CD4-positive, alpha-beta T cell treated with Interleukin-2 at 100 ng/mL for 4 hours (primary cell): Measurements from ENCODE around the gene APOBEC3H.
A peak's percentile ranks its signal among the peaks of the same experiment; 100 is the strongest.

ENCODE experiments used
- DNase-seq: peaks from one replicate; pipeline ENCODE4 v3.0.0-alpha.2; 2020; ENCODE audit warnings: low spot score

The APOBEC3H gene

DNA sequence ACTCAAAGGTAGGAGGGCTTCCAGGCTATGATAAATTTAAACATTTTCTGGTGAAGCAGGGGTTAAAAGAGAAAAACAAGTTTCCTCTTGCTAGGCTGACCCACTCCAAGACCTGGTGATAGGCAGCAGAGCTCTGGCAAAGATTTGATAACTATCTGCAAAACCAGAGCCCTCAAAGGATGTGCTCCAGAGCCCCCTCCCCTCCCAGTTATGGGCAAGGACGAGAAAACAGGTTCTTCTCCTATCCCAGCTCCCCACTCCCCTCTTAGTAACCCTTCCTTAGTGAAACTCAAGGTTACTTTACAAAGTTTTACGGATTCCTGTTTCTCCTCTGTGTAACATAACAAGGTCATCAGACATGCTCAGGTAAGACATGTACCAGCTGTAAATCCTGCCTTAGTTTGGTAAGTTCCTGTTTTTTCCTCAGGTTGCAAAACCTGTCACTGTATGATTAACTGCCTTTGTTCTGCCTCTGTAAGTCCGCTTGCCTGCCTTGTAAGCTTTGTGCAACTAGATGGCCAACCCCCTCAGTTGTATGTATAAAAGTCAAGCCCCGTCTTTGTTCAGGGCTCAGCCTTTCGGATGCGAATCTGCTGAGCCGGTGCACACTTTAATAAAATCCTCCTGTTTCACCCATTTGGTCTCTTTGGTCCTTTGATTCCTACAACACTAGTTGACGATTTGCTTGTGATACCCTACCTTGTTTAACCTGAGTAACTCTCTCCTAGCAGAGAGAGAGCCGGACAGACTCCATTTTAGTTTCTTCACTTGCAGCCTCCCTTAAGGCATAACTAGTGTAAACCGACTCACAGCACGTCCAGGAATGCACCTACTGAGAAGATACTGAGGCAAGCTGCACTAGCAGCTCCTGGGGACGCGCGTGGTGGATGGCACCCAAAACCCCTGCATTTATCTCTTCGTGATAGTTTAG lies 13.9 kb downstream of the APOBEC3H start:
- no peak for DNase-seq

DNA sequence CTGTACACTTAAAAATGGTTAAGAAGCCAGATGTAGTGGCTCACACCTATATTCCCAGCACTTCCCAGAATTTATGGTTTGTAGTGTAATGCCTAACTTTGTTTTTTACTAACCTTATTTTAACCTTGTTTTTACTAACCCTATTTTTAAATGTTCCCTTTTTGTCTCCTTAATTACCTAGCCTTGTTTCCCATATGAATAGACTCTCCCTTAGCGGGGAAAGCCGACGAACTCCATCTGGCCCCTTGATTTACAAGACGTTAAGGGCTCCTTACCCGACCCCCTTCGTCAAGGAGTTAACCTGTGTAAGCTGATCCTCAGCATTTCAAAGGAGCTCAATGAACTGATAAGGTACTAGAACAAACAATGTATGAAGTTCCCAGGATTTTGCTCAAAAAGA lies 17.1 kb downstream of the APOBEC3H start:
- DNase-seq: no peak

DNA sequence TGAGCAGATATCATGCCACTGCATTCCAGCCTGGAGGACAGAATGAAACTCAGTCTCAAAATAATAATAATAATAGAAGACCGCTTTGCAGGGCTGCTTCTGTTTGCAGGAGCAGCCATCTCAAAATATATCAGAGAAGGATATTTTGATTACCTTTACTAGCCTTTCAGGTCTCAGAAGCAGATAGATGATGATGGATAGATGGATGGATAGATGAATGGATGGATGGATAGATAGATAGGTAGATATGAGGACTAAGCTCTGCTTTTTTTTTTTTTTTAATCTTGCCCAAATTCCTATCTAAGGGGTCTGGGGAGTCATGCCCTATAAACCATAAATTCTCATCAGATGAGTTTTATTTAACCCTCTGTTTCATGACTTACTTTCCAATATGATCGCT lies 18.5 kb downstream of the APOBEC3H start:
- DNase-seq: no peak

DNA sequence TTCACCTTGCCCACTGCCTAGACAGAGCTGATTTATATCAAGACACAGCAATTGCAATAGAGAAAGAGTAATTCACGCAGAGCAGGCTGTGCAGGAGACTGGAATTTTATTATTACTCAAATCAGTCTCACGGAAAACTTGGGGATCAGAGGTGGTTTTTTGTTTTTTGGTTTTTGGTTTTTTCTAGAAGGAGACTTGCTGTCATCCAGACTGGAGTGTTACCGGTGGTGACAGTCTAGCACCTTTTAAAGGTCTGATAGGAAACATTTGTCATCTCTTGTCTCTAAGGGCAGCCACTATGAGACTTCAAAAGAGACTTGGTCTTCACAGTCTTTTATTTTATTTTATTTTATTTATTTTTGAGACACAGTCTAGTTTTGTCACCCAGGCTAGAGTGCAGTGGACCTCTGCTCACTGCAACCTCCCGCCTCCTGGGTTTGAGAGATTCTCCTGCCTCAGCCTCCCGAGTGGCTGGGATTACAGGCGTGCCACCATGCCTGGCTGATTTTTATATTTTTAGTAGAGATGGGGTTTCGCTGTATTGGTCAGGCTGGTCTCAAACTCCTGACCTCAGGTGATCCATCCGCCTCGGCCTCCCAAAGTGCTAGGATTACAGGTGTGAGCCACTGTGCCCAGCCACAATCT lies 19.1 kb downstream of the APOBEC3H start:
- peak; percentile 79 for DNase-seq

DNA sequence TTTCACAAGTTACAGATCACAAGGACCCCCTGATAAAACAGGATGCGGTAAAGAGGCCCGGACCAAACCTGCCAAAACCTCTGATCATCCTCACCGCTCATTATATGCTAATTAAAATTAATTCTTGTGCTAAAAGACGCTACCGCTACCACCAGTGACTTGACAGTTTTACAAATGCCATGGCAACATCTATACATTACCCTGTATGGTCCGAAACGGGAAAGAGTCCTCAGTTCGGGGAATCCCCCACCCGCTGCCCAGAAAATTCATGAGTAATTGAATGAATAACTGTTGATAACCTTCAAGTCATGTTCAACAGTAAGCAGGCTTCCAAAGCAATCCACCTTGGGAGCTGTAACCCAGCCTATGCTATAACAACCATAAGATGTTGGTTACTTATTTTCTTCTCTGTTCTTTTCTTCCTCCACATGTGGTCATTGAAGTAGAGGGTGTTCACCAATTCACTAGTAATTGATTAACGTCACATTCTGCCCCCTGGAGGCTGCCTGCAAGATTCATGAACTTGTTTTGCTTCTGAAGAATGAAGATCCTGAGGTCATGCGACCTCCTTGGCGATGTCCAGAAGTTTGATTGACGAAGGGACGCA lies 20.6 kb downstream of the APOBEC3H start:
- DNase-seq: peak; percentile 95

DNA sequence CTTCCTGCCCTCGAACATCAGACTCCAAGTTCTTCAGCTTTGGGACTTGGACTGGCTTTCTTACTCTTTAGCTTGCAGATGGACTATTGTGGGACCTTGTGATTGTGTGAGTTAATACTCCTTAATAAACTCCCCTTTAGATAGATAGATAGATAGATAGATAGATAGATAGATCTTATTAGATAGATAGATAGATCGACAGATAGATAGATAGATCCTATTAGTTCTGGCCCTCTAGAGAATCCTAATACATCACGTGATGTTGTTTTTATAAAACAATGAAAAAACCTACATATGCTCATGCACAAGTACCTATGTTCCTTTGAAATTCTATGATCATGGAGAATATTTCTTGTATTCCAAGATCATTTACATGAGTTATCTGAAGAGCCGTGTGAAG lies 23.9 kb downstream of the APOBEC3H start:
- DNase-seq: no peak

DNA sequence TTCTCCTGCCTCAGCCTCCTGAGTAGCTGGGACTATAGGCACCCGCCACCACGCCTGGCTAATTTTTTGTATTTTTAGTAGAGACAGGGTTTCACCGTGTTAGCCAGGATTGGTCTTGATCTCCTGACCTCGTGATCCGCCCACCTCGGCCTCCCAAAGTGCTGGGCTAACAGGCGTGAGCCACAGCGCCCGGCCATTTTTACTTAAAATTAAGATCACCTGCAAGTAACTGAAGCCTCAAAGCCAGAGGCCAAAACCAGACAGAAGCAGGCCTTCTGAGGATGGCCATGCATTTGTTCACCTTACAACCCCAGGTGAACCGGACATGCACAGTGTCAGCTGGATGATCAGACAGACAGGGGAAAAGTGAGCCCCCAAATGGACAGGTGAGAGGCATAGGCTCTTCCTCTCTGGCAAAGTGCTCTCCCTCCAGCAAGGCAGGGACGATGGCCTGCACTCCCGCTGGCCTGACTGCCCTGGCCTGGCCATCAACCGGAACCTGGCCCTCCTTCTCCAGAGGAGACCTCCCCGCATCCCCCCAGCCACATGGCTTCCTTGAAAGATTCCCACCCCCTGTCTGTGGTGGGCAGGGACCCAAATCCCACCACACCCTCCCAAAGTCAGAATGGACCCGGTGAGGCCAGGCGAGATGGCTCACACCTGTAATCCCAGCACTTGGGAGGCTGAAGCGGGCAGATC lies 25.9 kb downstream of the APOBEC3H start:
- no peak for DNase-seq

DNA sequence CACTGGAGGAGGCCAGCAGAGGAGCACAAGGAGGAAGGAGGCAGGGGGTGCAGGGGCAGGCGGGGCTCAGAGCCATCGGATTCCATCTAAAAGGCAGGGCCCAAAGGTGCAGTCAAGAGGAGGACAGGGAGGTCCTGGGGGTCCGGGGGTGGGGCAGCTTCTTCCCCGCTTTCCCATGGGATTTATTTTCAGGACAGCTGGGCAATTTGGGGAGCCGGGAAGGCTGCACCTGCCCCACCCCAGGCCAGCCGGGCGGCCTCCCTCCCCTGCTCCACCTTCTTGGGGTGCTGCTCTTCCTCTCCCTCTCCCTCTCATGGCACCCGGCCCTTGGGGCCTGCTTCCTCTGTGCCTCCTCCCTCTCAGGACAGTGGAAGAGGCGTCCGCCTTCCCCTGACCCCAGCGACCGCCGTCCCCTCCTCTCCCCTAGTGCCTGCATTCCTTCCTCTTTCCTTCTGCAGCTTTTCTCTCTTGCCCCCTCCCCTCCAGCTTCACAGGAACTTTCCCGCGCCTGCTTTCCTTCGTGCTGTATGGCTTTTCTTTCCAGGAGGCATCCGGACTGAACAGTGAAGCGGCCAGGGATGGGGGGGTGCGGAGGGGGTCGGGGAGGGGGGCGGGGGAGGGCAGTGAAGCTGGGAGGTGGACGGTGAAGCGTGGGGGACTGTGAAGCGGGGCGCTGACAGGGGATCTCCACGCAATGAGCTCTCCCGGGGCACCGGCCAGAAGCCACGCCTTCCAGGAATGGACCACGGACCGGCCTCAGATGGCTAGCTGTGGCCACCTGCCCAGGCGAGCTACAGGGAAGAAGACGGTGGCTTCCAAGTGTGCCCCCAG lies 26.9 kb downstream of the APOBEC3H start:
- DNase-seq: no peak

DNA sequence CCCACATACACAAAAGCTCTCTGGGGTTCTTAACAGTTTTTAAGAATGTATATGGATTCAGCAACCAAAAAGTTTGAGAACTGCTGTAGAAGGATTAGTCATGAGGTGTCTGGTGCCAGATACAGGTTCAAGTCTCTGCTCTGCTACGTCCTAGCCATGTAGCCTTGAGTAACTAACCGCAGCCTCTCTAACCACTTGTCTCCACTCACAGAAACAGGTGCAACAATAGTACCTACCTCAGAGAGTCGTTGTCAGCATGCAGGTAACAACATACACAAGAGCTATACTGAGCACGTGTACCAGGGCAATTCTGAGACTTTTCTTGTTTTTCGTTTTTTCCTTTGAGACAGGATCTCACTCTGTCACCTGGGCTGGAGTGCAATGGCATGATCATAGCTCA lies 28.6 kb downstream of the APOBEC3H start:
- no peak for DNase-seq

DNA sequence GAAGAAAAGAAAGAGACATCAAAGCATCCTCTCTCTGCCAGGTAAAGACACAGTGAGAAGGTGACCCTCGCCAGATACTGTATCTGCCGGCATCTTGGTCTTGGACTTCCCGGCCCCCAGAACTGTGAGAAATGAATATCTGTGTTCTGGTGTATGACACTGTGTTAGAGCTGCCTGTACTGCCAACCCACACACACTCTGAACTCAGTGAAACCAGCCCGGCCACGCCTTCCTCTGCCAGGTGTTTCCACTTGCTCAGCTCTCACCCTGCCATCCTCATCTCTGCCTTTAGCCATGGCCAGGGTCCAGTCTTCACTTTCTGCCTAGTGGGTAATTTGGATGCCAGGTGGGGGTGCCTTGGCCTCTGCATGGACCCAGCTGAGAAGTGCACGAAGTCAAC lies 31.5 kb downstream of the APOBEC3H start:
- no peak for DNase-seq

DNA sequence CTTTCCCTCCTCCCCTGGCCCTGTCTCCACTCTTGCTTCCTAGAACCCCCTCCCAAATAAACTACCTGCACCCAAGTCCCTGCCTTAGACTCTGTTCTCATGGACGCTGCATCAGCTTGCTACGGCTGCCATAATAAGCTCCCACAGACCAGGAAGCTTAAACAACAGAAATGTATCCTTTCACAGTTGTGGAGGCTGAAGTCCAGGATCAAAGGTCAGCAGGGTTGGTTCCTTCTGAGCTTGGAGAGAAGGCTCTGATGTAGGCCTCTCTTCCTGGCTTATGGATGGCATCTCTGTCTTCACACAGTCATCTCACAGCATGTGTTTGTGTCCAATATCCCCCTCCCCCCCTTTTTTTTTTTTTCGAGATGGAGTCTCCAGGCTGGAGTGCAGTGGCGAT lies 32.0 kb downstream of the APOBEC3H start:
- DNase-seq: no peak

DNA sequence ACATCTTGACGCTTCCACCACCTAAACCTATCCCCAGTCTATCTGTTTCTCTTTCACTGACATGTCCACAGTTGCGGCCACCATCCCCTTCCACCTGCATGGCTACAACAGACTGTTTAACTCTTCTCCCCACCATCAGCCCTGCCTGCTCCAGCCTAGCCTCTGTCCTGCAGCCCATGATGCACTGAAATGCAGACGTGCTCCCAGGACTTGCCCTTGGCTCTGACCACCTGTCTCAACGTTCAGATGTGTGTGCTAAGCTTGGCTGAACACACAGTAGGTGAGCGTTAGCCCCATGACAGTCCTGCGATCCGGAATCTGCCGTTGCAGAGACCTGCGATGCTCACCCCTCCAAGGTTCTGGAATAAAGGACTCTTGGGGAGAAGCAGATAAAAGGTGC lies 32.7 kb downstream of the APOBEC3H start:
- DNase-seq: no peak

DNA sequence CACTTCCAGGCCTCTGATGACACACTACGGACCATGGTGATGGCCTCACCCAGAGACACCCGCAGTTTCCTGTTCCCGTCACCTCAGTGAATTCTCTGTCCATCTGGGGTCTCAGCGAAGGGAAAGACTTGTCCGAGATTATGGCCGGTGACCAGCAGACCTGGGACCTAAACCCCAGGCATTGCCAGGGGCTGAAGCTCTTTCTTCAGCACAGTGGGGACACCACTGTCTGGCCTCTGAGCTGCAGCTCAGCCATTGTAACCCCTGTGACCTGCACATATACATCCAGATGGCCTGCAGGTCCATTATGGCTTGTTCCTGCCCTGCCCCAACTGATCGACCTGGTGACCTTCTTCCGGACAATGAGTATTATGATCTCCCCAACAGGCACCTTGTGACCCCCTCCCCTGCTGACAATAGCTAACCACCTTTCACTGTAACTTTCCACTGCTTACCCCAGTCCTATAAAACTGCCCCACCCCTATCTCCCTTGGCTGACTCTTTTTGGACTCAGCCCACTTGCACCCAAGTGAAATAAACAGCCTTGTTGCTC lies 33.2 kb downstream of the APOBEC3H start:
- no peak for DNase-seq

DNA sequence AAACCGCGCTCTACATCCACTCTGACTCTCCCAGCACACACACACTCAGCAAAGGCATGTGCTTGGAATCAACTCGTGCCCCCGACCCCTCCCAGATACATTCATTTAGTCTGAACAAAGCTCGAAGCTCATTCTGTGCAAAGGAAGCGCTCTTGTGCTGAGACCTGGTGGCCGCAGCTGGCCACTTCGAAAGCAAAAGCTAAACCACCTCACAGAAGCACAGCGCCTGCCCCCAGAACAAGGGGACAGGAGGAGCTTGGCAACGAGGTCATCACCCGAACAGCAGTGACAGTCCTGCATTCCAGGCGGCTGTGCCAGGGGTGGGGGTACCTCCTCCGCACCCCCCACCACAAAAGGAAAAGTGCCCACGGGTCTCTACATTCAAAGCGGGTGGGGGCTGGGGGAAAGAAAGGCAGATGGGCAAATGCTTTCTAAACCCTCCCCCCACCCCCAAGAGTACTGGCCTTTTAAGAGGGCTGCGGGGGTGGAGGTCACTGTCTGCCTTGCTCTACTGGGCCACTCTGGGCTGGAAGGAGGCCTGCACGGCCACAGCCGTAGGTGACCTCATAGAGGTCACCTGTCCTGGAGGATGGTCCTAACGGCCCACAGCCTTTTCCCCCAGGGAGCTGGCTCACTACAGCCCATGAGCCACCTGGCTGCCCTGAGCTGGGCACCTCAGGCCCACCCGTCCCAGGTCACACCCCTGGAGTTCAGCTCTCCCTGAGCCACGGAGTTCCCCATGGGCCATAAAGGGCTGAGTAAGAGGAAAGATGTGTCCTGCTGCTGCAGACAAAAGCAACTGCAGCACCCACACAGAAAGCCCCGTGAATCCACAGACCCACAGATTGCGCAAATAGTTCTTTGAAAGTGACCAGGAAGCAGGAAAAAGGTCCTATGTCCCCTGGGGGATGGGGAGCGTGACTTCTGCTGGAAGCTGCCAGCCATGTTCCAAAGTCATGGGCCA lies 34.1 kb downstream of the APOBEC3H start:
- no peak for DNase-seq

DNA sequence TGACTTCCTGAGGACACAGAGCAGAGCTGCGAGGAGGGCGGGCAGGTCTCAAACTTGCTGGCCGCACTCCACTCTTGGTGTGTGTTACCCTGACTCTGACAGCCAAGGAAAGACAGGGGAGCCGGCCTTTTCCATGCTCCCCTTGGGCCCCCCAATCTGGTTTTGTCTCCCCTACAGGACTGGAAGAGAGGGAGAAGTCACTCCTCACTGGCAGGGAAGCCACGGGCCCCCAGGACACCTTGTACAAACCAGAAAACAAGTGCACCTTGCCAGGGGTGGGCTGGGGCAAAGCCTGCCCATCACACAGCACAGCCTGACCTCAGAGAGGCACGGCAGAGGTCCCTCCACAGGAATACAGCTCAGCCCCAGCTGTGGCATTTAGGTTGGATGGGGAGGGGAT lies 35.2 kb downstream of the APOBEC3H start:
- DNase-seq: no peak

DNA sequence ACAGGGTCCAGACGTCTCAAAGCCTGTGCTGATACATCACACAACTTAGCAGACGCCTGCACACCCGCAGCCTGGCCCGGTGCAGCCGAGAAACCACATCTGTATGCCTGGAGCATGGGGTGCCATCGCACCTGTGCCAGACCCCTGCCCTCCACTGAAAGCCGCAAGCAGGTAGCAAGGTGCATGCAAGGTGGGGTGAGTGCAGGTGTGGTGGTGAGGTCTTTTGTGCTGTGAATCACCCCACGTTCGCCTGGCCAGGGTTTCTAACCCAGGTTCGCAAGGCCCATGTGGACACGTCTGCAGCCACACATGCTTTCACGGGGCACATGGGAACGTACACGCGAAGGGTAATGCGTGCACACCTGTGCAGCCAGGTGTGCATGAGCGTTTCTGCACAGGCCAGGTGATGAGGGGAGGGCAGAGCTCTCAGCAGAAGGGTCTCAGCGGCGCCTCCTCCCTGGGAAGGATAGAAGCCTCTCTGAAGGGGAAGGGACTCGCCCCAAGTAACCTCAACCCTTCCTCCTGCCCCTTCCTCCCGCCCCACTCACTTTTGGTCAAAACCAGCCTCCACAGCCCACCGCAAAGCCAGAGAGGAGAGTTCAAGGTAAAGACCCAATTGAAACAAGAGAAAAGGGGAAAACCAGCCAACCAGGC lies 36.0 kb downstream of the APOBEC3H start:
- DNase-seq: no peak

DNA sequence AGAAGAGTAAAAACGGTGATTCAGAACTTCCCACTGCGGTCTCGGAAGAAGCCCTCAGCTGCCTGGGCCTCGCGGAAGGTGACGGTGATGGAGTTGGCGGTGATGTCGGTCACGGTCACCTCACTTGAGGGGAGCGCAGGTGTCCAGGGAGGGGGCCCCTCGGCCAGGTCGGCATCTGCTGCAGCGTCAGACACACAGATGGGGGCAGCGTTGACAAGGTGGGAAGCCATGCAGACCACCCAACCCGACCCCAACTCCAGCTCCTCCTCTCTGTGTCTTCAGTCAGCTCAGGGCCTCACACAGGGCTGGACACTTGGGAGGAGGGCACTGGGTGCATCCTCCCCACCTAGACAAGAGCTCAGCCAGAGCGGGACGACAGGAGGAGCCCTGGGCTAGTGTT lies 36.8 kb downstream of the APOBEC3H start:
- no peak for DNase-seq

DNA sequence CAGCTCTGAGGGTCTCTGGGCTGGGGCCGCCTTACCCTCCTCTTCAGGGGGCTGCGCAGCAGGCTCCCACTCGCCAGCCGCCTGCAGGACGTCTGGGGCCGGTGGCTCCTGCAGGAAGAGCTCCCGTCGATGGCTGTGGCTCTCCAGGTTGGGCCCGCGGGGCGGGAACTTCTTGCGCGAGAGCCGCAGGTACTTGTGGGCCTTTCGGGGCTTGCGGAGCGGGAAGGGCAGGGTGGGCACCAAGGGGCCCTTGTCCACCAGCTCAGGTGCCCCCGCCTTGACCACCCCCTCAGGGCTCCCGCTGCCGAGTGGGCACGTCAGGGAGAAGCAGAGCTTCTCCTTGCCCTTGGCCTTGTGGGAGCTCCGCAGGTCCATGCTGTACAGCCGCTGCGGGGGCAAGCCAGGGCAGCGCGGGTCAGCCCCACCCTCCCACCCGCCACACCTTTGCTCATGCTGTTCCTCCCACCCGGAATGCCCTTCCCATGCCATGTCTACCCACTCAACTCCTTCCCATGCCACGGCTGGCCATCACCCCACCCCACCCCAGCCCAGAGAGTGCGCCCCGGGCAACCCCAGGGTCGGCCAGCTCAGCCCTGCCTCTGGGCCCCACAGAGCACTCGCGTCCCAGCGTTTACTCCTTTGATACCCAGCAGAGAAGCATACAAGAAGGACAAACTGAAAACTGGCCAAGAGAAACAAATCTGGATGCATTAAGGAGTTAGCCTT lies 37.5 kb downstream of the APOBEC3H start:
- no peak for DNase-seq
